Right lung (tissue), 5 donors: ENCODE measurements around the gene GMPPA. TPM values are rescaled to one million over a fixed set of nuclear protein-coding genes. Genes with fewer than 3 reads are reported as not detected.

Experiments used
- DNase-seq, 2 donors: peaks; one replicate each; pipeline ENCODE4 v3.0.0-alpha.2; 2013
- polyA plus RNA-seq, 5 donors: library from polyadenylated mRNA; unstranded; fragments of 120-200 nt; gene quantifications; one replicate each; pipeline versions ENCODE4 v1.2.1 to v1.2.3, GENCODE V29; 2013; ENCODE audit warnings: inconsistent platforms in 1 of 5, low replicate concordance in 1 of 5; ENCODE audit not compliant: insufficient read length in 5 of 5, insufficient read depth in 1 of 5

Gene GMPPA
- polyA plus RNA-seq, 5 donors: 20.3 to 28.8 (median 24.8) TPM

DNA sequence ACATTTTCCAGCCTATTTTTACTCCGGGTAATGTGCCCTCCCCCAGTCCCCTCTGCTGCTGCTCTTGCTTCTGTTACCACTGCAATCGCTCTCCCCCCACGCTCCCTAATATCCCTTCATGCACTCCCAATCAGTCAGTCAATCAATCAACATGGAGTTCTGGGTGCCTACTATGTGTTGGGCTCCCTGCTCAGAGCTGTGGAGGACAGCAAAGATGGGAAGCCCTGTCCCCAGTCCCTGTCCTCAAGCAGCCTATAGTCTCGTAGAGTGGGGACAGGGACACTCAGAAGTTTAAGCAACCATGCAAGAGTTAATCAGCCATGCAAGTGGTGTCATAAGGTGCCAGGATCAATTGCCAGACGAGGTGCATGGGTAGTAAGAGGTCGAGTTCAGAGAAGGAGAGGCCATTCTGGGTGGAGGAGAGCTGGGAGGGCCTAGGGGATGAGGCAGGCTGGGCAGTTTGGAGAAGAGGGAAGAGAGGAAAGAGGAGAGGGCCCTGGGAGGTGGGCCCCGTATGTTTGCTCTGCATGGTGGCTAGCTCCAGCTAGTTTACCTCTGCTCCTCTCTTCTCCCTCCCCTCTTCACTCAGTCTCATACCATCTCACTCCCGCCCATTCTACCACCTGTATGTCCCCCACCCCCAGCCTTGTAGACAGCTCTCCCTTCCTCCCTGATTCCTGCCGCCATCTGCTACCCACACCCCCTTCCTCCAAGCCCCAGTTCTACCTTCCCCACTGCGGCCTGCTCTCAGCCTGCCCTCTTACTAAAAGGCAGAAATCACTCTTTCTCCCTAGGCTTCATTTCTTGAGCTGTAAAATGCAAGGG is 19.5 kb downstream of the GMPPA start:
- DNase-seq: no peak

DNA sequence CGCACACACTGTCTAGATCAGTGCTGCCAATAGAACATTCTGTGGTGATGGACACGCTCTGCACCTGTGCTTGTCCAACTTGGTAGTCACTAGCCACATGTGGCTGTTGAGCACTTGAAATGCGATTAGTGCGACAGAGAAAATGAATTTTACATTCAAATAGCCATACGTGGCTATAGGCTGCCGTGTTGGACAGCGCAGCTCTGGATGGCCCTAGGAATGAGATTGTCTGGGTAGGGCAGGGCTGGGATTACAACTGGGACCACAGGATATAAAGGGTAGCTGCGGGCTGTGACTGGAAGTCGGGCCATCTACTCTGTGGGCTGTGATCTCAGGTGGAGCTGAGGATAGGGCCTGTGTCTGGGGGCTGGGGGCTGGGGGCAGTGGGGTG is 20.8 kb downstream of the GMPPA start:
- no peak for DNase-seq

DNA sequence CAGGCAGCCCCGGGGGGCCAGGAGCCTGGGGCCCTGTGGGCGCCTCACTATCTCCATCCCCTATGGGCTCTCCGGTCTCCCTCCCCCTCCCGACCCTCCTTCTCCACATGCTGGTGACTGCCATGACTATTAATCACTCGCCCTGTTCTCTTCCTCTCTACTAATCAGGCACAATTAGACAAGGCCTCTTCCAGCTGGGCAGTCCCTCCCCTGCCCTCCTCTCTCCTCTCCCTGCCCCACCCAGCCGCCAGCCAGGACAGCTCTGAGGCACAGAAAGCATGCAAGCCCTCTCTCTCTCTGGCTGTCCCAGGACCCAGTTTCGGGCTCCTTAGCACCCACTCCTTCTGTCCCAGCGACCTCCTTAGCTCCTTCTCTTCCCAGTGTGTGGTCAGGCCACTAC is 21.4 kb downstream of the GMPPA start:
- no peak for DNase-seq

DNA sequence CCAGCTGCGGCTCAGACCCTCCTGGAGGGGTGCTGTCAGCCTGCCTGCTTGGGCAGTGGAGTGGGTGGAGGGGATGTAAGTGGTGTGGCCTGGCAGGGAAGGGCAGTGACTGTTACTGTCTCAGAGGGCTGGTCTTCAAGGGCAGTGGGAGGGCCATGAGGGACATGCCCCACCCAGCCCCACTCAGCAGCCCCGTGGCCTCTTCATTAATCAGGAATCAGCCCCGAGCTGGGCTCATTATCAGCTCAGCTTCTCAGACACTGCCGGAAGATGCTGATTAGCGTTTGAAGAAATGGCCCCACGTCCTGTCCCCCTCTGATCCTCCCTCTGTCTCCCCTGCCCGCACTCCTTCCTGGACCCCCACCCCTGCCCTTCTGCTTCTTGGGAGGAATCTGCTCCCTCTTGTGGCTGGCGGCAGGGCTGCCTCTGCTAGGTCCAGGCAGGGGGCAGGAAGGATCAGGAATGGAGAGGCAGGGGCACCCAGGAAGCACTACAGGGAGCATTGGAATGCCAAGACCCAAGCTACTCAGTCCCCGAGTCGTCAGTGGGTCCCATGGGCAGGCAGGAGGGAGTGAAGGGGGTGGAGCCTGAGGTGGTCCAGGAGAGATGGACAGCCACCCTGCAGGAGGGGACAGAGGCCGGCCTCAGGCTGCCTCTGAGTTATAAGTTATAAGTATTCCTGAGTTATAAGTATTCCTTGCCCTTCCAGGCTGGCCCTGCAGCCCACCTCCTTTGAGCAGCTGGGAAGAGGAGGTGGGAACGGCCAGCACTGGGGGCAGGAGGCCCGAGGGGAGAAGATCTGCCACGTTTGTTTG is 22.6 kb downstream of the GMPPA start:
- no peak for DNase-seq

DNA sequence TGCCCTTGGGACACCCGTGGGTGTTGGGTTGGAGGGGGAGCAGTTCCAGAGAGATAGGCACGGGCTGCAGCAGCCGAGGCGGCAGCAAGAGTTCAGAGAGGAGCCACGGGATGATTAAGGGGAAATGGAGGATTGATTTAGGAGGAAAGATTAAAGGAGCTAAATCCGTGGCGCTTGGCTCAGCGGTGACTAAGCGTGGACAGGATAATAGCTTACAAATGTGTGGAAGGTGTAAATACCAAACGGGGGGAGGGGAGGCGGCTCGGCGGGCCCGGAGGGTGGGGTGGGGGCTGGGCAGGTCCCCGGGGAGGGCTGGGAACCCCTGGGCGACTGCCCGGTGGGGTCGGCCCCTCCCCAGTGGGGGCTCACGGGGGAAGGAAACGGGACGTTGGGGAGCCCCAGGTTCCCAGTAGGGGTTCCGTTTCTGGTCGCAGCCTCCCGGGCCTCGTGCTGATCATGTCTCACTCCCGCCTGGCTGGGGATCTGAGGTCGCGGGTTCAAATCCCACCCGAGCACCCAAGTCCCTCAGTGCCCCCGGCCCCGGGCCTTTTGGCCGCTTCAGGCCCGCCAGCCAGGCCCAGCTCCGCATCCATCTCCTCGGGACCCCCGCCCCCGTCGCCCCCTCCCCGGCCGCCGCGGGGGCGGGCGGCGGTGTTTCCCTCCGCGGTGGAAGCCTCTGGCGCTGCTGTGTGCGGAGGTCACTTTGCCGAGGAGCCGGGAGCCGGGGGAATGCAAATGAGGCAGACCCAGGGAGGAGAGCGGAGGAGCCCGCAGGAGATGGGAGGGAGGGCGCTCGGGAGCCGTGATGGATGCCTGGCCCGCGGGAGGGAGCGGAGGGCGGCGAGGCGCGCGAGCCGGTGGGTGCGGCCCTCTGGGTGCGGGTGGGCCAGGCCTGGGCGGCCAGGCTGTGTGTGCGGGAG is 23.7 kb downstream of the GMPPA start:
- DNase-seq: no peak

DNA sequence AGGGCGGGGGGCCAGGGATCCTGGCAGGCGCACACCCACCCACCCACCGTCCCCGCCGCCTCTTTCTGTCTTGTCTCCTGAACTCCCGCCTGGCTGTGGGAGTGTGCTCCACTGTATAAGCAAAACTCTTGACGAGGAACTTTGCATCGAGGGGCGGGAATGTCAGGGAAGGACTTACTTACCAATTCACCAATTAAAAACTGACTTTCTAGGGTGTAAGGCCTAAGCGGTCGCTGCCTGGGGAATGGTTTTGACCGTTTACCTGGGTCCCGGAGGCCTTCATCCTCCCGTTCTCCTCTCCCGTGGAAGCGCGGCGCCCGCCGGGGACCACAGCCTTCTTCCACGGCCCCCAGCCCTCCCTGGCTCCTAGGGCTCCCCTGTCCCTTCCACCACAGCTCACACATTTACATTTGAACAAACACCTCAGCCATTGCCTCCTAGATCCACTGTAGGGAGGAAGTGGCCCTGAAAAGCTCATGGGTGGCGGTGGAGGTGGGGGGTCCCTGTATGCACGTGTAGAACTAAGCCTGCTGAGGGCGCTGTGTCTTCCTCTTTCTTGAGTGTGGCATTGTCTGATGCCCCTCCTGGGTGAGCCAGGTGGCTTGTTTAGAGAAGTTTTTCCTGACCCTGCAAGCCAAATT is 24.5 kb downstream of the GMPPA start:
- no peak for DNase-seq

DNA sequence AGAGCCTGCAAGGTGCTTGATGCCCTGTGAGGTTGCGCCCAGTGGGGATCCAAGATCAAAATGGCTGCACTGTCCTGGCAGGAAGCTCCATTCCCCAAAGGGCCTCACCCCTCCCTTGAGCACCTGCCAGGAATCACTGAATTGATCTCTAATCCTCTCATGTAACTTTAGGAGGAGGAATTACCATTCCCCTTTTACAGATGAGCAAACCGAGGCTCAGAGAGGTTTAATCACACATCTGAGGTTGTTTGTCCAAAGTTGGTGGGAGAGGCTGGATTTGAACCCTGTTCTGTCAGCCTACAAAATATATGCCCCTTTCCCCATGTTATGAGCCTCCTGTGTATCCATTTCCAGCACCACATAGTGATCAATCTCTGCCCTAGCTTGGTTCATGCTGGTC is 26.1 kb downstream of the GMPPA start:
- no peak for DNase-seq

DNA sequence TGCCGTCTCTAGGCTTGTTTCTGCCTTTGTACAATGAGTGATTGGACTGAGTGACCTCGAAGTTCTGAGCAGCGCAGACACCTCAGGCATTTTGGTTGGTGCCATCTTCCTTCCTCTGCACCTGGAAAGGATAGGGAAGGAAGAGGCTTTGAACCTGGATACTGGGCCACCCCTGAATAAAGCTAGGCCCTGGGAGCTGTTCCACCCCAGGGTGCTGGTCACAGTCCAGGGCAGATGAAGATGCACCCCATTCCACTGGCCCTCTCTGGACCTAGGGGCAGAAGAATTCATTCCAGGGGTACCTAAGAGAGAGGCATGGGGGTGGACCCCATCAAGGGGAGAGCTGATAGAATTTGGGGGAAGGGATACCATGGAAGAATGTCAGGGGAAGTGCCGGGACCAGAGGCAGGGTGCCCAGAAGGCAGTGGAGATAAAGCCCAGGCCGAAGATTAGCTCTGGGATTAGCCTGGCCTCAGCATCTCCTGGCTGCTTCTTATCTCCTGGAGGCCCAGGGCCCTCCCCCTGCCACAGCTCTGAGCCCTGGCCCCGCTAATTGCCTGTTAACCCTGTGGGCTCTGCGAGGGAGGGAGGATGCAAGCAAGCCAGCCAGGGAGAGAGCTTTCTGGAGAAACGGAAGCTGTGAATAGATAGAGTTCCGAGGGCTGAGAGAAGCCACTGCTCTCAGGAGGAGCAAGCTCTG is 27.0 kb downstream of the GMPPA start:
- DNase-seq: no peak

DNA sequence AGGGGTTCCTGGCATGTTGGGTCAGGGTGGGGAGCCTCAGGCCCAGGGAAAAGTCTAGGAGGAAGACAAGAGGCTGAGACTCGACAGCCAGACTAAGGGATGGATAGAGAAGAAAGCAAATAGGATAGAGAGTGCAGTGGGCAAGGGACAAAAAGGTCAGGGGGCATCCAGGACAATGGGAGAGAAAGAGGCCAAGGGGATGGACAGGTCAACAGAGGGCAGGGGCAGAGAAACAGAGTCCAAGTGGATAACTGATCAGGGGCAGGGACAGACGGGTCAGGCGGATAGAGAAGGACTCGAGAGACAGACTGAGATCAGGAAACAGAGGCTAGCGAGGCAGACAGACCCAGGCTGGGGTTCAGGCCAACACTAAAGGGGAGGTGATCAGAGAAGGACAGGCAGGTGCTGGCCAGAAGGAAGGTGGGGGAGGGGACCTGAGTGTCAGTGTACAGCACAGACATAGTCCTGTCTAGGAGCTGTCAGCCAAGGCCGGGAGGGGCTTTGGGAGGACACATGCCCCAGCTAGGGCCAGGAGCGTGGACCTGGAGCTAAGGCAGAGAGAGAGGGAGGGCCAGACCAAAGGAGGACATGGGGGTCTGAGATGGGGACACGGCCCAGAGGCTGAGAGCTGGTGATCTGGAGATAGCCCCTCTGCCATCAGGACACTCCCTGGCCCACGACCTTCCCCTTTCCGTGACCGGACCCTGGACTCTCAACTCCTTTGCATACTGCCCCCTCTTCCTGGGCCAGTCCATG is 27.8 kb downstream of the GMPPA start:
- no peak for DNase-seq

DNA sequence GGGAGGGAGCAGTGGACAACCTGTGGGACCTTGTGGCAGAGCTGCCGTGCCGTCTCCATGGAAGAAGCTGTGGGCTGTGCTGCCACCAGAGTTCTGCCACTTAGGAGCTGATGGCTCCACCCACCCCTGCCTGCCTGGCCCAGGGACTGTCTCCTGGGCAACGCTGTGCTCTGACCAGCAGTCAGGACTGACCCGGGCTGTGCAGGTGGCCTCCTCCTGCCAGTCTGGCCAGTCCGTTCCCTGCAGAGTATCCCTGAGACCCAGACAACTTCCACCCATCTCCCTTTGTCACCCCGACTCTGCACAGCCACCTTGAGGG is 28.3 kb downstream of the GMPPA start:
- DNase-seq: no peak

DNA sequence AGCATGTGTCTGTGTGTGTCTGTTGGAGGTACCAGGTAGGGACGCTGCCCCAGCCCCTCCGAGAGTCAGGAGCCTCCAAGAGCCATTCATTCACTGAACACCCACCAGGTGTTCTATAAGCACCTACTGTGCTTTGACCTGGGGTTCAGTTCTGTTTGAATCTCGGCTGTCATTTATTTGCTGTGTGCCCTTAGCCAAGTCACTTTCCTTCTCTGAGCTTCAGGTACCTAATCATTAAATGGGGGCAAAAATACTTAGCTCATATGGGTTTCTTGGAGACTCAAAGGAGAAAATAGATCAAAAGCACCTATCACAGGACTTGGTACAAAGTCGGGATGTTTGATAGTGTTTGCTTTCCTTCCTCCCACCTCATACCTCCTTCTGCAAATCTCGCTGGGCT is 28.8 kb downstream of the GMPPA start:
- no peak for DNase-seq

DNA sequence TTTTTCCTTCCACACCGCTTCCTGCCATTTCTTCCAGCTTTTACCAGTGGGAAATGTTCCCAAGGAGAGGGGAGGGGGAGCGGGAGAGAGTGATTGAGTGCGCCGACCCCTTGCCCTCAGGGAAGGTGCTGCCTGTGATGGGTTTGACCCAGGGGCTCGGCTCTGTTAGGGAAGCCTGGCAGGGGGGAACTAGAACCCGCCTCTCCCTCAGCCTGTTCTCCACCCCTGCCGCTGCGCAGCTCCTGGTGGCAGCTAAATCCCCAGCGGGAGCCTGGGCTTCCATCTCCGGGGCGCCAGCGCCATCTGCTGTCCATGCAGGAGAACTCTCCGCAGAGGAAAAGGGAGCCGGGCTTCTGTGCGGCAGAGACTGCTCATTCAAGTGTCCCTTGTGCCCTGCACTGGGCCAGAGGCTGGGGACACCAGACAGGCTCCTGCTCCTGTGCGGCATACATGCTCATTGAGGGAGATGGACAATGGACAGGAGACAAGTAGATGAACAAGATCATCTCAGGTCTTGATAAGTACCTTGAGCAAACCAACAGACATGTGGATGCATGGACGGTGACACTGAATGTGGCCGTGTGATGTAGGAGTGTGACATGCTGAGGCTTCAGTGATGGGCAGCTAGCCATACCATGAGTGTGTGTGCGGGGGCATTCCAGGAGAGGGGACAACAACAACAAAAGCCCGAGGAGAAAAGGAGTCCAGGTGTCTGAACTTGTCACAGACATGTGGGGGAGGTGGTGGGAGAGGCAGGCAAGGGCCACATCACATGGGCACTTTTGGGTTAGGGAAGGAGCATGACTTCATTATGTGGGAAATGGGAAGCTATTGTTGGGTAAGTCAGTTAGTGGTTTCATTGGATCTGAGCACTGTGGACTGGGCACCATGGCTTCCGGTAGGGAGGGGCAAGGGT is 31.6 kb downstream of the GMPPA start:
- peak; percentile 74 to 81 for DNase-seq

DNA sequence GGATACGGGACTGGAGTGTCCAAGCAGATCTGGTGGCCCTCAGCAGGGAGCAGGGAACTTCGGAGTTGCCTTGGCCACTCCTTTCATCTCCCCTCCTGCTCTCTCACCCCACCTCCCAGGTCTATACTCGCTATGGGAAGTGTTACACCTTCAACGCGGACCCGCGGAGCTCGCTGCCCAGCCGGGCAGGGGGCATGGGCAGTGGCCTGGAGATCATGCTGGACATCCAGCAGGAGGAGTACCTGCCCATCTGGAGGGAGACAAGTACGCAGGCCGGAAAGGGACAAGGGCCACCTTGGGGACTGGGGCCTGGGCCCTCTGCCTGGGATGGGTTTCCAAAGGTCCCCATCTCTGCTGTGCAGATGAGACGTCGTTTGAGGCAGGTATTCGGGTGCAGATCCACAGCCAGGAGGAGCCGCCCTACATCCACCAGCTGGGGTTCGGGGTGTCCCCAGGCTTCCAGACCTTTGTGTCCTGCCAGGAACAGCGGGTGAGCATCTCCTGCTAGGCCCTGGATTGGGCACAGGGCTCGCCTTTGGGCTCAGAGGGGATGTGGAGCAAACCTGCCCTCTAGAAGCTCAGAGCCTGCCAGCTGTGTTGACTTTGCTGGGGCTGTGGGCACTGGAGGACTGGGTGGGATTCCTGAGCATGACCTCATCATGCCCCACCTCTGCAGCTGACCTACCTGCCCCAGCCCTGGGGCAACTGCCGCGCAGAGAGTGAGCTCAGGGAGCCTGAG is 33.1 kb downstream of the GMPPA start:
- DNase-seq: no peak

DNA sequence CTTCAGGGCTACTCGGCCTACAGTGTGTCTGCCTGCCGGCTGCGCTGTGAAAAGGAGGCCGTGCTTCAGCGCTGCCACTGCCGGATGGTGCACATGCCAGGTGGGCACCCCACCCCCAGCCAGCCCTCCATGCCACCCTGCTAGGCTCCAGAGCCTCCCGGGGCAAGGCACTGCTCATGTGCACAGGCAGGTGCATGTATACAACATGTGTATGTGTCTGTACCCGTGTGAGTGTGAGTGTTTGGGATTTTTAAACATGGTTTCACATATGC is 33.6 kb downstream of the GMPPA start:
- no peak for DNase-seq

DNA sequence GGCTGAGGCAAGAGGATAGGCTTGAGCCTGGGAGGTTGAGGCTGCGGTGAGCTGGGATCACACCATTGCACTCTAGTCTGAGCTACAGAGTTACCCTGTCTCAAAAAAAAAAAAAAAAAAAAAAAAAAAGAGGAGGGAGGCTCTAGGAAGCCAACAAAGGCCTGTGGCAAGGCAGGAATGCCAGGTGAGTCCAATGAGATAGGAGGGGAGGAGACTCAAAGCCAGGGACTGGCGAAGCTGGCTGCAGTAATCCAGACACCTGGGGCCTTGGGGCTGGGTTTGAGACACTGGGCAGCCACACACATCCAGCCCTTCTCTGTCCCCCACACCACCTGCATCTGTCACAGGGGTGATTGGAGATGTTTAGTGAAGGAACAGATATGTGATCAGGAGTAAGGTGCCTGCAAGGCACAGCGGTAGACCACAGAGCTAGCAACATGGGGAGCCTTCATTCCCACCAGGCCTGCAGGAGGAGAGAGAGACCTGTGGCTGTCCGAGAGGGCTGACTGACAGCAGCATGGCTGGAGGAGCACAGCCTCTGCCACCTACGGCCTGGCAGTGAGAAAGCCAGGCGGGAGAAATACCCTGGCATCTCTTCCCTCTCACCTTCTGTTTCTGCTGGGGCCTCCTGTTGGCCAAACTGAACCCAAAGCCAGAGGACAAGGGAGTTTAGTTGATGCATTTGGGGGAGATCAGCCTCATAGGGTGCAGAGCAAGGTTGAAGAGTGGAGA is 35.4 kb downstream of the GMPPA start:
- no peak for DNase-seq

DNA sequence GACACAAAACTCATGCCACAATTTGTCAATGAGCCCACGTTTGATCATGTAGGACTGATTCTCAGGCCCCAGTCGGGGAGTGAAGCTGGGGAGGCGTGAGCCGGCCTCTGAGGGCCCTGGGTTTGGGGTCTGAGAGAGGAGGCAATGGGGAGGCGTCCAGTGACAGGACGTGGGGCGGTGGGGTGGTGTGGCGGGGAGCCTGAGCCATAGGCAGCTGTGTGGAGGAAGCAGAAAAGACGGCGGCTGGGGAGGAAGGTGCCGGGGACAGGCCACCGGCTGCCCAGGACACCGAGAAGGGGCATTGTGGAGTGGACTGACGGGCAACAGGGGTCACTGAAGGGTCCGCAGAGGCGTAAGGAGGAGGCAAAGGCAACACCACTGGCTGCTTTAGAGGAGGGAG is 37.7 kb downstream of the GMPPA start:
- no peak for DNase-seq

DNA sequence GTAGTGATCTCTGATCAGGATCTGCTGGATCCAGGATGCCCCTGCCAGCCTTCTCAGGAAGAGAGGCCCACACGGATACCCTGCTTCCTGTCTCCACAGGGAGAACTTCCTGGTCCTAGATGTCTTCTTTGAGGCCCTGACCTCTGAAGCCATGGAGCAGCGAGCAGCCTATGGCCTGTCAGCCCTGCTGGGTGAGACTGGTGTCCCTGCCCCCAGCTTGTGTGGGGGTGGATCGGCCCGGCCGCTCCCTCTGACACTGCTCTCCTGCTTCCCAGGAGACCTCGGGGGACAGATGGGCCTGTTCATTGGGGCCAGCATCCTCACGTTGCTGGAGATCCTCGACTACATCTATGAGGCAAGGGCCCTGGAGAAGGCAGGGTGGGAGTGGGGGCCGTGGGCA is 38.3 kb downstream of the GMPPA start:
- DNase-seq: no peak
